ENCODE measurements around the gene LAPTM5. TPM values are rescaled to one million over a fixed set of nuclear protein-coding genes. Genes with fewer than 3 reads are reported as not detected.

LAPTM5 gene
- total RNA-seq, 1 donor from 2014 or later: 39.8 TPM

DNA sequence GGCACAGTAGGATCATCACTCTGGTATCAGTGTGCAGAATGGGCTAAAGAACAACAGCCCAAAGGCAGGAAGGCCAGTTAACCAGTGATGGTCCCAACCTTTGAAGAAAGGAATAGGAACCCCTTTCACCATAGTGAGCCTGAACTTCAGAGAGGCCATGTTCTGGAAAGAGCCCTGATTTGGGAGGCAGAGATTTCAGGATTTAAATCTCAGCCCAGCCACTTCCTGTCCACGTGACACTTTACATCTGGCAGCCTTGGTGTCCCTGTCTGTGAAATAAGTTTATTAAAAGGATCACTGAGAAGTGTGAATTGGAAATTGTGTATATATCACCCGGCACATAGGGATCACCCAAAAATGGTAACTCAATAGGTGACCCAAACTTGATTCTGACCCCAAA, 47.2 kb downstream of the LAPTM5 start:
- H3K4me3 ChIP-seq: no peak overlapping the region
- peaks cover 13% of the 10 kb centered on the region for H3K4me1 ChIP-seq
- no peaks in the 10 kb centered on the region for H3K27me3 ChIP-seq
- DNase-seq (ENCODE audit: extremely low spot score in 2 of 2): no peak
- no peak overlapping the region for H3K27ac ChIP-seq
- intact Hi-C loops (cut with DNase I): no loop called here
- TF ChIP-seq, protein P1, sequence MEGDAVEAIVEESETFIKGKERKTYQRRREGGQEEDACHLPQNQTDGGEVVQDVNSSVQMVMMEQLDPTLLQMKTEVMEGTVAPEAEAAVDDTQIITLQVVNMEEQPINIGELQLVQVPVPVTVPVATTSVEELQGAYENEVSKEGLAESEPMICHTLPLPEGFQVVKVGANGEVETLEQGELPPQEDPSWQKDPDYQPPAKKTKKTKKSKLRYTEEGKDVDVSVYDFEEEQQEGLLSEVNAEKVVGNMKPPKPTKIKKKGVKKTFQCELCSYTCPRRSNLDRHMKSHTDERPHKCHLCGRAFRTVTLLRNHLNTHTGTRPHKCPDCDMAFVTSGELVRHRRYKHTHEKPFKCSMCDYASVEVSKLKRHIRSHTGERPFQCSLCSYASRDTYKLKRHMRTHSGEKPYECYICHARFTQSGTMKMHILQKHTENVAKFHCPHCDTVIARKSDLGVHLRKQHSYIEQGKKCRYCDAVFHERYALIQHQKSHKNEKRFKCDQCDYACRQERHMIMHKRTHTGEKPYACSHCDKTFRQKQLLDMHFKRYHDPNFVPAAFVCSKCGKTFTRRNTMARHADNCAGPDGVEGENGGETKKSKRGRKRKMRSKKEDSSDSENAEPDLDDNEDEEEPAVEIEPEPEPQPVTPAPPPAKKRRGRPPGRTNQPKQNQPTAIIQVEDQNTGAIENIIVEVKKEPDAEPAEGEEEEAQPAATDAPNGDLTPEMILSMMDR (IDR thresholded peaks at IDR 0.05): no peak
- no peak for TF ChIP-seq POLR2A (IDR thresholded peaks at IDR 0.05)
- no peak for TF ChIP-seq POLR2AphosphoS5 (IDR thresholded peaks at IDR 0.05; ENCODE audit: insufficient read depth in 1 of 2, low read depth in 1 of 2)
- no peaks in the 10 kb centered on the region for H3K9me3 ChIP-seq
- no peaks in the 10 kb centered on the region for H3K36me3 ChIP-seq

DNA sequence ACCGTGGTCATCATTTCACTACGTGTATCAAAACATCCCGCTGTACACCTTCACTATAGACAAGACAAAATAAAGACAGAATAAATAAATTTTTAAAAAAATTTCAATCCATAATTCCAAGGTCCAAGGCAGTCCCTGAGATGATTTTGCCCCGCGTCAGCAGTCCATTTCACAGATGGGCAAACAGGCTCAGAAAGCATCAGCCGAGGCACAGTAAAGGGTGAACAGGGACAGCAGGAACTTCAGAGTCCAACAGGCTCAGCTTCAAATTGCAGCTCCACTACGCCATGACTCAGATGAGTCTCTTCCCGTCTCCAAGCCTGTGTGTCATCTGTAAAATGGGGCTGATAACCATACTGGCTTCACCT, 49.2 kb downstream of the LAPTM5 start:
- H3K4me1 ChIP-seq: peaks cover 25% of the 10 kb centered on the region
- intact Hi-C loops (cut with DNase I): loop anchor here (5.0 kb wide), 1 partner anchor 1471 kb away; the partner anchor contains the start of gene PTPRU
- H3K36me3 ChIP-seq: no peaks in the 10 kb centered on the region
- H3K9me3 ChIP-seq: no peaks in the 10 kb centered on the region
- H3K27me3 ChIP-seq: no peaks in the 10 kb centered on the region
- DNase-seq (ENCODE audit: extremely low spot score in 2 of 2): no peak
- TF ChIP-seq POLR2AphosphoS5 (IDR thresholded peaks at IDR 0.05; ENCODE audit: insufficient read depth in 1 of 2, low read depth in 1 of 2) (no peak), POLR2A (IDR thresholded peaks at IDR 0.05) (no peak)
- TF ChIP-seq, protein P1 (IDR thresholded peaks at IDR 0.05): no peak
- no peak overlapping the region for H3K27ac ChIP-seq
- no peak overlapping the region for H3K4me3 ChIP-seq

DNA sequence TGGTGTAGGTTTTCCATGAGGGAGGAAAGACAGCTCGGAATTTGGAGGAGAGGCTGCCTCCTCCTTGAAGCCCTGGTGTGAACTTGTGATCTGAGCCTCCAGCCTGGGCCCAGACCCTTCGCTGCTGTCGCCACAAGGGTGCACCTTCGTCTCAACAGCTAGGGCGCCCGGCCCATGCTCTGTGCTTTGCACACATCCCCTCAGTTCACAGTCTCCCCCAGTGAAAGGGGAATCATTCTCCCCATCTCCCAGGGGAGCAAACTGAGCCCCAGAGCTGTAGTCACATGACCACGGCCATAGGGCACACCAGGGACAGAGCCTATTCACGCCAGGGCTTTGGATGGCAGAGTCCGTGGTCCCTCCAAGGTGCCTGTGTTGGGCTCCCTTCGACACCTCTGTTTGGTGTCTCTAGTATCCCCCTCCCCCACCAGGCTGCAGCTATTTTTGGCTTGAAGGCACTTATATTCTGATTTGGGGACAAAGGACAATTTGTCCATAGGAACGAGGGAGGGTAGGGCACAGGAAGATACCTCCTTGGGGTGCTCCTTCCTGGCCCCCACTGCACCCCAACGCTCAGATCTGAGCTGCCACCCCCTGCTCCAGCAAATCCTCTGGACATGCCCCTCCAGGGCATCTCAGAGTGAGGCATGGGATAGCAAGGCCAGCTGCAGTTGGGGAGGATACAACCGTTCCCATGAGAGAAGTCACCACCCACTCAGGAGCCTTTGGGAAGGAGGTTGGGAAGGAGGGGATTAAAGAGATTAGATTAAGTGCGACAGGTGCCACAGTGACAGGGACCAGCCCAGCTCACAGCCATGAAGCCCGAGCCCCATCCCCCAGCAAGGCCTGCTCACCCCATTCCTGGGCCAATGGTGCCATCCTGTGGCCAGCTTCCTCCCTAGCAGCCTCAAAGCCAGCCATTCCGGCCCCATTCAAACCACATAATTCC, 49.9 kb downstream of the LAPTM5 start:
- intact Hi-C loops (cut with DNase I): loop anchor here (5.0 kb wide), 1 partner anchor 1470 kb away; the partner anchor contains the start of gene PTPRU
- no peak for DNase-seq (ENCODE audit: extremely low spot score in 2 of 2)
- Histone ChIP-seq H3K27ac (peak overlapping the region; percentile 73), H3K4me3 (no peak overlapping the region), H3K9me3 (no peaks in the 10 kb centered on the region), H3K4me1 (peaks cover 24% of the 10 kb centered on the region), H3K36me3 (no peaks in the 10 kb centered on the region), H3K27me3 (no peaks in the 10 kb centered on the region)
- TF ChIP-seq POLR2A (IDR thresholded peaks at IDR 0.05) (no peak), POLR2AphosphoS5 (IDR thresholded peaks at IDR 0.05; ENCODE audit: insufficient read depth in 1 of 2, low read depth in 1 of 2) (peak in 1 of 2 donors; percentile 24)
- TF ChIP-seq, protein P1 (IDR thresholded peaks at IDR 0.05): peak; percentile 59 to 96 (median 71)

DNA sequence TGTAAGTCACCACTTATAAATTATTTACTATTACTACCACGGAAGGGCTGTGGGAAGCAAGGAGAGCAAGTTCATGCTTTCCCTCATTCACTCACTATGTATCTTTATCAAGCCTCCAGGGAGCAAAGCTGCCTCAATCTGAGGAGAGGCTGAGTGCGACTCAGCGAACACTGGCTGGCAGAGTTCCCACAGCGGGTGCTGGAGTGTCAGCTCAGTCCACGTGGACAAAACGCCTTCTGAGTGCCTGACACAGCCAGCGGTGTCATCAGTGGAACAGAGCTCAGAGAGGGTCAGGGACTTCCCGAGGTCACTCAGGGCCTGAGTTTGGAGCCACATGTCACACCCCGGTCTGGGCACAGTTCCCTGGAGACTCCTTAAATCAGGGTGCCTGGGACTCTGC, 51.0 kb downstream of the LAPTM5 start:
- no peaks in the 10 kb centered on the region for H3K27me3 ChIP-seq
- no peaks in the 10 kb centered on the region for H3K36me3 ChIP-seq
- intact Hi-C loops (cut with DNase I): loop anchor here (5.0 kb wide), 1 partner anchor 1469 kb away; the partner anchor contains the start of gene PTPRU
- H3K9me3 ChIP-seq: no peaks in the 10 kb centered on the region
- peak overlapping the region; percentile 73 for H3K27ac ChIP-seq
- TF ChIP-seq POLR2AphosphoS5 (IDR thresholded peaks at IDR 0.05; ENCODE audit: insufficient read depth in 1 of 2, low read depth in 1 of 2) (peak in 1 of 2 donors; percentile 26), POLR2A (IDR thresholded peaks at IDR 0.05) (no peak)
- TF ChIP-seq, protein P1 (IDR thresholded peaks at IDR 0.05): no peak
- no peak overlapping the region for H3K4me3 ChIP-seq
- peaks cover 29% of the 10 kb centered on the region for H3K4me1 ChIP-seq
- DNase-seq (ENCODE audit: extremely low spot score in 2 of 2): no peak

DNA sequence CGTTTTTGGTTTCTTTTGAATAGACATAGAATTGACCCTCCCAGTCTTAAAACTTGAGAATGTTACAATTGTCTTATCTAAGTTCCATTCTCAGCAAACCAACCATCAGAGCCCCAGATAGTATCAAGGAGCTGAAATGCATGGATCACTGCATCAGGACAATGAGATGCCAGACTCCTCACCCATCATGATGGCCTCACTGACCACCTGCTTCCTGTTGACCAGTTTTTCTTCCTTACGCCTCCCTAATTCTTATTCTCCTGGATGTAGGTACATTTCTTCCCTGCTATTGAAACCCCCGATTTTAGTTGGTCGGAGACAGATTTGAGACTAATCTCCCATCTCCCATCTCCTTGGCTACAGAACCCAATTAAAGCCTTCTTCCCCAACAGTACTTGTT, 51.9 kb downstream of the LAPTM5 start:
- peaks cover 37% of the 10 kb centered on the region for H3K4me1 ChIP-seq
- H3K27ac ChIP-seq: peak overlapping the region; percentile 94
- intact Hi-C loops (cut with DNase I): loop anchor here (5.0 kb wide), 1 partner anchor 1468 kb away; the partner anchor contains the start of gene PTPRU
- DNase-seq (ENCODE audit: extremely low spot score in 2 of 2): no peak
- no peaks in the 10 kb centered on the region for H3K36me3 ChIP-seq
- no peaks in the 10 kb centered on the region for H3K9me3 ChIP-seq
- no peak for TF ChIP-seq POLR2AphosphoS5 (IDR thresholded peaks at IDR 0.05; ENCODE audit: insufficient read depth in 1 of 2, low read depth in 1 of 2)
- TF ChIP-seq POLR2A (IDR thresholded peaks at IDR 0.05): no peak
- TF ChIP-seq, protein P1 (IDR thresholded peaks at IDR 0.05): no peak
- H3K27me3 ChIP-seq: no peaks in the 10 kb centered on the region
- no peak overlapping the region for H3K4me3 ChIP-seq

Measured in vagina (tissue), 2 donors.